ENCODE measurements around the gene LMF1. TPM values are rescaled to one million over a fixed set of nuclear protein-coding genes. Genes with fewer than 3 reads are reported as not detected.
"Not testable (repeated sequence)": the region's sequence is repeated elsewhere in the genome, so short reads cannot be mapped to it uniquely, and the experiment has no call there.

LMF1 gene
- total RNA-seq, 1 donor from 2014 or later: 19.0 TPM

DNA sequence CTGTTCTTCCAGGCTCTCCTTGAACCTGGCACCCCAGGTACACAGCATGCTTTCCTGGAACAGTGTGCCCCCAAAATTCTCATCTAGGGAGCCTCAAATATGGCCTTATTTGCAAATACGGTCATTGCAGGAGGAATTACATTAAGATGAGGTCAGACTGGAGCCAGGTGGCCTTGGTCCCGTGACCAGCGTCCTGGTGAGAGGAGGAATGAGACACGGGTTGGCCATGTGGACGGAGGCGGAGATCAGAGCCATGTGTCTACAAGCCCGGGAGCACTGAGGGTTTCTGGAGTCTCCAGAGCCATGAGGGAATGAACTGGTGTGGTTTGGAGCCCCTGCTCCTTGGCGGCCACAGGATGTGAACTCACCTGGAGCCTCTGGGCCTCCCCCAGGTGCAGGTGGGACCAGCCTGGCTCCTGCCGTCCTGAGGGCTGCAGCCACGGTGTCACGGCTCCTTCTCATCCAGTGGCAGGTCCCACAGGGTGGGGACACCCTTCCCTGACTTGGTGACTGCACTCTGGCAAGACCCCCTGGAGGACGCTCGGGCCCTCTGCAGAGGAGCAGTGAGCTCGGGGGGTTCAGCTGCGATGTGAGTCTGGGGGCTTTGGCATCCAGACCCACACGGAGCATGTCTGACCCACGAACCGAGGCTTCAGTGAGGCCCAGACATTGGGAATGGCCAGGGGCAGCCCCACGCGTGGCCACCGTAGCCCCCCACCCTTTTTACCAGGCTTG is 148.4 kb downstream of the LMF1 start:
- intact Hi-C loops (cut with DNase I): no loop called here
- H3K4me1 ChIP-seq: no peaks in the 10 kb centered on the region
- DNase-seq (no peak), ATAC-seq (no peak)
- no peaks in the 10 kb centered on the region for H3K36me3 ChIP-seq
- H3K27me3 ChIP-seq: peaks cover 13% of the 10 kb centered on the region
- TF ChIP-seq, protein P1, sequence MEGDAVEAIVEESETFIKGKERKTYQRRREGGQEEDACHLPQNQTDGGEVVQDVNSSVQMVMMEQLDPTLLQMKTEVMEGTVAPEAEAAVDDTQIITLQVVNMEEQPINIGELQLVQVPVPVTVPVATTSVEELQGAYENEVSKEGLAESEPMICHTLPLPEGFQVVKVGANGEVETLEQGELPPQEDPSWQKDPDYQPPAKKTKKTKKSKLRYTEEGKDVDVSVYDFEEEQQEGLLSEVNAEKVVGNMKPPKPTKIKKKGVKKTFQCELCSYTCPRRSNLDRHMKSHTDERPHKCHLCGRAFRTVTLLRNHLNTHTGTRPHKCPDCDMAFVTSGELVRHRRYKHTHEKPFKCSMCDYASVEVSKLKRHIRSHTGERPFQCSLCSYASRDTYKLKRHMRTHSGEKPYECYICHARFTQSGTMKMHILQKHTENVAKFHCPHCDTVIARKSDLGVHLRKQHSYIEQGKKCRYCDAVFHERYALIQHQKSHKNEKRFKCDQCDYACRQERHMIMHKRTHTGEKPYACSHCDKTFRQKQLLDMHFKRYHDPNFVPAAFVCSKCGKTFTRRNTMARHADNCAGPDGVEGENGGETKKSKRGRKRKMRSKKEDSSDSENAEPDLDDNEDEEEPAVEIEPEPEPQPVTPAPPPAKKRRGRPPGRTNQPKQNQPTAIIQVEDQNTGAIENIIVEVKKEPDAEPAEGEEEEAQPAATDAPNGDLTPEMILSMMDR (IDR thresholded peaks at IDR 0.05): no peak
- no peaks in the 10 kb centered on the region for H3K9me3 ChIP-seq
- H3K4me3 ChIP-seq: no peak overlapping the region
- H3K27ac ChIP-seq: no peak overlapping the region

DNA sequence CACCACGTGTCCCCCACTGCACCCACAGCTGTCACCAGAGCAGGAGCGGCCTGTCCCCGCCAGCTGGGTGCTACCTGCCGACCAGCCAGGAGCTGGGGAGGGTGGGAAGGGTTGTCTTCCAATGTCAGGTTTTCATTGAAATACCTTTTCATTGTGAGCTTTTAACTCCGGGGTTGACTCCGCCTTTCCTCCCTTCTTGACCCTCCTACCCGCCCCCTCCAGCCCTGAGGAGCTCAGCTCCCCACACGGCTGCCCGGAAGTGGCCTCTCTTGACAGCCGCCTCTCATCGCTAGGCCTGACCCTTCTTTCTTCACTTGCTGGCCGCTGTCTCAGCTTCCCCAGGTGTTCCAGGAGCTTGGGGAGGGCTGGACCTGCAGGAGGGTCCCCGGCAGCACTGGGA is 149.0 kb downstream of the LMF1 start:
- peaks cover 18% of the 10 kb centered on the region for H3K27me3 ChIP-seq
- ATAC-seq (no peak), DNase-seq (no peak)
- H3K4me1 ChIP-seq: no peaks in the 10 kb centered on the region
- intact Hi-C loops (cut with DNase I): no loop called here
- no peaks in the 10 kb centered on the region for H3K36me3 ChIP-seq
- TF ChIP-seq, protein P1 (IDR thresholded peaks at IDR 0.05): no peak
- no peak overlapping the region for H3K4me3 ChIP-seq
- H3K27ac ChIP-seq: no peak overlapping the region
- H3K9me3 ChIP-seq: no peaks in the 10 kb centered on the region

DNA sequence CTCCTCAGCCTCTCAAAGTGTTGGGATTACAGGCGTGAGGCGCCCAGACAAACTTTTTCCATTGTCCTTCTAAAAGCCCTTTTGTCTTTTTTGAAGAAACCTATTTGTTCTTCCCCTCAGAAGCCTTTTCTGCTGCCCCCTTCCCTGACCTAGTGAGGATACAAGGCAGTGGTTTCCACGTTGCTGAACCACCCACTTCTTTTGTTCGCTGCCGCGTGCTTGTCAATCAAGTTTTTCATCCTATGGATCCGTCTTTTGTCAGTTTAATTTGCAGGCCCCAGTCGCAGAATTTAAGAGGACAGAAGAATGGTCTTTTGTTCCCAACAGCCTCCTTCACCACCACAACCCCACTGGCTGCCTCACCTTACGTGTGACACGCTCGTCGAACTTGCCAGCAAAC is 150.0 kb downstream of the LMF1 start:
- Histone ChIP-seq H3K4me3 (no peak overlapping the region), H3K4me1 (no peaks in the 10 kb centered on the region), H3K9me3 (no peaks in the 10 kb centered on the region), H3K27me3 (peaks cover 26% of the 10 kb centered on the region), H3K27ac (no peak overlapping the region), H3K36me3 (no peaks in the 10 kb centered on the region)
- intact Hi-C loops (cut with DNase I): no loop called here
- TF ChIP-seq, protein P1 (IDR thresholded peaks at IDR 0.05): no peak
- no peak for DNase-seq
- ATAC-seq: no peak

DNA sequence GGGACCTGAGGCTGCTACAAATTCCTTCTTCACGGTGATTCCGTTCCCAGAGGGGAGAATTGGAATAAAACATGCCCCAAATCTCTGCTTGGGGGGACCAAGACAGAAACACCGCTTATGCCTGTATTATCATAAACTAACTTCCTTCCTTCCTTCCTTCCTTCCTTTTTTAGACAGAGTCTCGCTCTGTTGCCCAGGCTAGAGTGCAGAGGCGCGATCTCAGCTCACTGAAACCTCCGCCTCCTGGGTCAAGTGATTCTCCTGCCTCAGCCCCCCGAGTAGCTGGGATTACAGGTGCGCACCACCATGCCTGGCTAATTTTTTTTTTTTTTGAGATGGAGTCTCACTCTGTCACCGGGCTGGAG is 150.8 kb downstream of the LMF1 start:
- ATAC-seq; H3K36me3 ChIP-seq; H3K4me3 ChIP-seq; H3K27ac ChIP-seq; H3K4me1 ChIP-seq; H3K9me3 ChIP-seq; DNase-seq; intact Hi-C loops (cut with DNase I): not testable (repeated sequence)
- H3K27me3 ChIP-seq: peaks cover 33% of the 10 kb centered on the region

DNA sequence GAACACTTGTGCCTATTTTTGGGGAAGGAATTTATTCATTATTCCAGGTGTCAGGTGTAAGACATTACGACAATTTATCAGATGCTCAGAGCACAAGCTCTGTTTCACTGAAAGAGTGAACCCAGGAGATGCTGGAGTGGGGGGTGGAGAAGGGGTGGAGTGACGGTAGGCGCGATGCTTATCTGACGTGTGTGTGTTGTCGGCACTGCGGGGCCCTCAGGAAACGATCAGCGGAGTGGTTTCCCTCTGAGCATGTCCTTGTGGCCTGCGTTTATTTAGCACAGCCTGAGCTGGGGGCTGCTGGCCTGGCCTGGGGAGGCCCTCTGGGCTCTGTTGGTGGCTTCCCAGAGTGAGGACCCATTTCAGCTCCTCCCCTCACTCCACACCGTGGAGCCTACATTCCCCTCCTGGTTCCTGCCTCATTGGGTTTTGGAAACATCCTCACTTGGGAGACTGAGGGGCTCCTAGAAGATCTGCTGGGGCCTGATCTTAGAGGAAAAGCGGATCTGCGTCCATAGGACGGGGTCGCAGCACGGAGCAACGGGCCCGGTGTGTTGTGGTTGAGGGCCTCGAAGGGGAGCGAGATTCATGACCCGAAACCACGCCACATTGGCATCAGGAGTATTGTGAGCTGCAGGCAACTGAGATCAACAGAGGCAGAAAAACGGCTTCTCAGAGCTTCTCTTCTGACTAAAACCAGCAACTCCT is 151.3 kb downstream of the LMF1 start:
- Histone ChIP-seq H3K4me1 (no peaks in the 10 kb centered on the region), H3K9me3 (no peaks in the 10 kb centered on the region), H3K27ac (no peak overlapping the region), H3K4me3 (no peak overlapping the region), H3K36me3 (no peaks in the 10 kb centered on the region), H3K27me3 (peaks cover 38% of the 10 kb centered on the region)
- no peak for DNase-seq
- TF ChIP-seq, protein P1 (IDR thresholded peaks at IDR 0.05): no peak
- intact Hi-C loops (cut with DNase I): loop anchor here (10.0 kb wide), 1 partner anchor 235 kb away; no protein-coding TSS in a partner anchor
- no peak for ATAC-seq

DNA sequence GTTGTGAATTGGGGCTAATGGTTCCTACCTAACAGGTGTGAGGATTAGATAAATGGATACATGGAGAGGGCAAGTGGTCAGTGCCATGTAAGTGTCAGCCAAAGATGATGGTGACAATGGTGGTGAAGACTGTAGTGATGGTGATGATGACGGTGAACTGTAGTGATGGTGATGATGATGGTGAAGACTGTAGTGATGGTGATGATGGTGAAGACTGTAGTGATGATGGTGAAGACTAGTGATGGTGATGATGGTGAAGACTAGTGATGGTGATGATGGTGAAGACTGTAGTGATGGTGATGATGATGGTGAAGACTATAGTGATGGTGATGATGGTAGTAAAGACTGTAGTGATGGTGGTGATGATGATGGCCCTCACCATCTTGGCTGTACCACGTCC is 152.2 kb downstream of the LMF1 start:
- intact Hi-C loops (cut with DNase I): loop anchor here (10.0 kb wide), 1 partner anchor 236 kb away; no protein-coding TSS in a partner anchor
- no peak for ATAC-seq
- no peaks in the 10 kb centered on the region for H3K9me3 ChIP-seq
- no peaks in the 10 kb centered on the region for H3K36me3 ChIP-seq
- DNase-seq: no peak
- H3K4me3 ChIP-seq: no peak overlapping the region
- no peak overlapping the region for H3K27ac ChIP-seq
- H3K4me1 ChIP-seq: no peaks in the 10 kb centered on the region
- H3K27me3 ChIP-seq: peaks cover 47% of the 10 kb centered on the region
- TF ChIP-seq, protein P1 (IDR thresholded peaks at IDR 0.05): no peak

All from upper lobe of right lung (tissue), 1 donor.